ENCODE results near the gene VAV3. TPM values are rescaled to one million over a fixed set of nuclear protein-coding genes. Genes with fewer than 3 reads are reported as not detected.

VAV3 gene
- total RNA-seq, 1 donor from 2014 or later, result 4.8 TPM

- TF ChIP-seq, protein P1, sequence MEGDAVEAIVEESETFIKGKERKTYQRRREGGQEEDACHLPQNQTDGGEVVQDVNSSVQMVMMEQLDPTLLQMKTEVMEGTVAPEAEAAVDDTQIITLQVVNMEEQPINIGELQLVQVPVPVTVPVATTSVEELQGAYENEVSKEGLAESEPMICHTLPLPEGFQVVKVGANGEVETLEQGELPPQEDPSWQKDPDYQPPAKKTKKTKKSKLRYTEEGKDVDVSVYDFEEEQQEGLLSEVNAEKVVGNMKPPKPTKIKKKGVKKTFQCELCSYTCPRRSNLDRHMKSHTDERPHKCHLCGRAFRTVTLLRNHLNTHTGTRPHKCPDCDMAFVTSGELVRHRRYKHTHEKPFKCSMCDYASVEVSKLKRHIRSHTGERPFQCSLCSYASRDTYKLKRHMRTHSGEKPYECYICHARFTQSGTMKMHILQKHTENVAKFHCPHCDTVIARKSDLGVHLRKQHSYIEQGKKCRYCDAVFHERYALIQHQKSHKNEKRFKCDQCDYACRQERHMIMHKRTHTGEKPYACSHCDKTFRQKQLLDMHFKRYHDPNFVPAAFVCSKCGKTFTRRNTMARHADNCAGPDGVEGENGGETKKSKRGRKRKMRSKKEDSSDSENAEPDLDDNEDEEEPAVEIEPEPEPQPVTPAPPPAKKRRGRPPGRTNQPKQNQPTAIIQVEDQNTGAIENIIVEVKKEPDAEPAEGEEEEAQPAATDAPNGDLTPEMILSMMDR (IDR thresholded peaks at IDR 0.05; ENCODE audit: insufficient read depth, low read length, poor library complexity, severe bottlenecking), result no peak
- Histone ChIP-seq H3K36me3 (ENCODE audit: control insufficient read depth, insufficient read depth, low read length) (no peaks in the 10 kb centered on the region), H3K27me3 (ENCODE audit: control insufficient read depth, insufficient read depth, low read length) (no peaks in the 10 kb centered on the region), H3K4me3 (ENCODE audit: low read depth, low read length) (no peak overlapping the region)
- no peak for DNase-seq (ENCODE audit: low read depth)
These were observed 10.9 kb downstream of the VAV3 start for GRCh38 chr1:107954126-107954525.

DNA sequence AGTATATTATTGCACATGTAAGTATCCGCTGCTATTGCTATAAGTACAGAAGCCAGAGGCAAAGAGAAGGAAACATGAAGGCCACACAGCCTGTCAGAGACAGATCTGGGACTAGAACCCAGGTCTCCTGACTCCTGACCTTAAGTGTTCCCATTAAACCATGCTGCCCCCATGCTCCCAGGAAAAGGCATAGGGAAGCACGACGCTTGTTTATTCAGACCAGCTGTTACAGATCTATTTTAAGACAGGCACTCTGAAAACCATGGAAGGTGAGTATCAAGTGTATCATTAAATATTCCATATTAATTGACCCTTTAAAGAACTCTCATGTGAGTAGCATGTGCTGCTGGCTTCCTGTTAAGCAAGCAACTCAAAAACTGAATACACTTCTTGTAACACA, 11.4 kb downstream of the VAV3 start:
- Histone ChIP-seq H3K27me3 (ENCODE audit: control insufficient read depth, insufficient read depth, low read length) (no peaks in the 10 kb centered on the region), H3K36me3 (ENCODE audit: control insufficient read depth, insufficient read depth, low read length) (no peaks in the 10 kb centered on the region), H3K4me3 (ENCODE audit: low read depth, low read length) (no peak overlapping the region)
- TF ChIP-seq, protein P1 (IDR thresholded peaks at IDR 0.05; ENCODE audit: insufficient read depth, low read length, poor library complexity, severe bottlenecking), result no peak
- no peak for DNase-seq (ENCODE audit: low read depth)

DNA sequence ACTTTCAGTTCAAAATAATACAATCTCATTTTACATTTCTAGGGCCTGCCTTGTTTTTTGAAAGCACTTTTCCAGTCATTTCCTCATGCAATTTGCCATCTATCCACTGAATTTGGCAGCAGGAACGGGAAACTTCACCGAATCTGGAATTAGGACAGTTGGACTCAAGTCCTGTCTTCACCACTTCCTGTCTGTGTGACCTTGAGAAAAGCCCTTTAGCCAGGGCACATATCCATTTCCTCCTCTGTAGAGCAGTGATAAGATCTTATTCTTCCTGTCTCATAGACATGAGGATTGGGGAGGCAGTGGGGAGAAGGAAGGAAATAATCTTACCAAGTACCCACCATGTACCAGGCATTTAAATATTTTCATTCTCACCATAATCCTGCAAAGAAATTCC, 12.0 kb downstream of the VAV3 start:
- no peak for DNase-seq (ENCODE audit: low read depth)
- Histone ChIP-seq H3K4me3 (ENCODE audit: low read depth, low read length) (no peak overlapping the region), H3K27me3 (ENCODE audit: control insufficient read depth, insufficient read depth, low read length) (no peaks in the 10 kb centered on the region), H3K36me3 (ENCODE audit: control insufficient read depth, insufficient read depth, low read length) (no peaks in the 10 kb centered on the region)
- TF ChIP-seq, protein P1 (IDR thresholded peaks at IDR 0.05; ENCODE audit: insufficient read depth, low read length, poor library complexity, severe bottlenecking), result no peak

DNA sequence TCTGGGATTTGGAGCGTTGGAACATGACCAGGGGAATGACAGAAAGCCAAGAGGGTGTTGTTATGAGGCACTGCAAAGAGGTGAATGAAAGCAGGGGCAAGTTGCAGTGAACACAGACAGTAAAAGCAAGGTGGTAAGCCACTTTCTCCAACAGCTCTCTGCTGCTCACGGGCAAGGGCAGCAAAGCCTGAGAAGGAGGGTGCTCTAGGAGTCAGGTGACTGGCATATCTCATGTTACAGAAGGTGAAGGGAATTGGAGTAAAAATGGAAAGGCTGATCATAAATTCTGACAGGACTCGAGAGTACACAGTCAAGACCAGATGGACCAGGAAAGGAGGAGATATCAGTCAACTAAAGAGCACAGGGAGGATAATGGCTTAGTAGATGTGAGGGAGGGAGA, 14.5 kb downstream of the VAV3 start:
- H3K36me3 ChIP-seq (ENCODE audit: control insufficient read depth, insufficient read depth, low read length), result no peaks in the 10 kb centered on the region
- H3K27me3 ChIP-seq (ENCODE audit: control insufficient read depth, insufficient read depth, low read length), result no peaks in the 10 kb centered on the region
- DNase-seq (ENCODE audit: low read depth), result no peak
- TF ChIP-seq, protein P1 (IDR thresholded peaks at IDR 0.05; ENCODE audit: insufficient read depth, low read length, poor library complexity, severe bottlenecking), result no peak
- H3K4me3 ChIP-seq (ENCODE audit: low read depth, low read length), result no peak overlapping the region

DNA sequence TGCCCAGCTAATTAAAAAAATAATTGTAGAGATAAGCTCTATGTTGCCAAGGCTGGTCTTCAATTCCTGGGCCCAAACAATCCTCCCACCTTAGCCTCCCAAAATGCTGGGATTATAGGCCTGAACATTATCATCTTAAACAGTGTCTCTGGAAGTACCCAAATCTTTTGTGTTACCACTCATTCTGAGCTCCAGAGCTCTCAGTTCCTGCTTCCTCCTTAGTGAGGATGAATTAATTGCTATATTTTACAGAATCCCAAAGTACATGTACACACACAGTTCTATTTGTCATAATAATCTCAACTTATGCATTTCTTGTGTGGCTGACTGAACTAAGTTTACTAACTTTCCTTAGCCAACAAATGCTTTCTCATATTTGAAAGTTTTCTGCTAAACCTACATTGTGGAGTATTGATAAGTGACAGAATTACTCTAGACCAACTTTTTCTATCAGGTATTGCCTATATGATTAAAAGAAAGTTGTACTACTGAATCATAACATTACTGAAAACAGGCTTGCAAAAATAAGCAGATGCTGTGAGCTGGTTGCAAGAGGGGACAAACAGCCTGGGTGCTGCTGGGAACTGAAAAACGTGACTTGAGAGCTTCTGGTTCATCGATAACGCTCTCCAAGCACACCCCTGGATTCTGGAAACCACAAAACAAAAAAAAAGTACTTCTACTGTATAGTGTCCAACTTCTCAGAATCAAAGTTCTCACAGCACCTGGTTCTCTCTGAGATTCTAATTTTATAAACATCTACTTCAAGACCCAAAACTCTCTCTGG, 15.3 kb downstream of the VAV3 start:
- Histone ChIP-seq H3K27me3 (ENCODE audit: control insufficient read depth, insufficient read depth, low read length) (no peaks in the 10 kb centered on the region), H3K36me3 (ENCODE audit: control insufficient read depth, insufficient read depth, low read length) (no peaks in the 10 kb centered on the region), H3K4me3 (ENCODE audit: low read depth, low read length) (no peak overlapping the region)
- TF ChIP-seq, protein P1 (IDR thresholded peaks at IDR 0.05; ENCODE audit: insufficient read depth, low read length, poor library complexity, severe bottlenecking), result no peak
- DNase-seq (ENCODE audit: low read depth), result no peak

DNA sequence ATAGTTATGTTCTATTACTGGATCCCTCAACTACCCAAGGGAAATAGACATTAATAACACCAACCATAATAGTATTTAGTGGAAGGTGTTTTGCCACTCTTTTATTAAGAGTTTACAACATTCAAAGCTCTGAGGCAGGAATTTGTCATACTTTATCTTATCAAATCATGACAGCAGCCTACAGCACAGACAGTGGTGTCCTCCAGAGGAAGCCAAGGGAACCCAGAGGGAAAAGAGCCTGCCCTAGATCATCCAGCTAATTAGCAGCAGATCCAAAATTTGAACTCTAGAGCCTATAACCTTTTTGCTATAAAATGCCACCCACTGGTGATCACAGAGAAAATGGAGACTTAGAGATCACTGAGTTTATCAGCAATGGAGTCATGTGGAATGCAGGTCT, 18.2 kb downstream of the VAV3 start:
- TF ChIP-seq, protein P1 (IDR thresholded peaks at IDR 0.05; ENCODE audit: insufficient read depth, low read length, poor library complexity, severe bottlenecking), result no peak
- DNase-seq (ENCODE audit: low read depth), result no peak
- no peaks in the 10 kb centered on the region for H3K27me3 ChIP-seq (ENCODE audit: control insufficient read depth, insufficient read depth, low read length)
- H3K36me3 ChIP-seq (ENCODE audit: control insufficient read depth, insufficient read depth, low read length), result no peaks in the 10 kb centered on the region
- no peak overlapping the region for H3K4me3 ChIP-seq (ENCODE audit: low read depth, low read length)

Measured in kidney epithelial cell (primary cell).